HG02571 (cell line): ENCODE measurements around the gene HNRNPD.
"Not testable (repeated sequence)": the region's sequence is repeated elsewhere in the genome, so short reads cannot be mapped to it uniquely, and the experiment has no call there.

Experiments
- ATAC-seq: cut with Tn5 transposase; IDR thresholded peaks from one replicate; pipeline ENCODE4 v1.9.1; 2021; ENCODE audit warnings: mild to moderate bottlenecking, moderate library complexity; ENCODE audit not compliant: unreplicated experiment

HNRNPD gene

DNA sequence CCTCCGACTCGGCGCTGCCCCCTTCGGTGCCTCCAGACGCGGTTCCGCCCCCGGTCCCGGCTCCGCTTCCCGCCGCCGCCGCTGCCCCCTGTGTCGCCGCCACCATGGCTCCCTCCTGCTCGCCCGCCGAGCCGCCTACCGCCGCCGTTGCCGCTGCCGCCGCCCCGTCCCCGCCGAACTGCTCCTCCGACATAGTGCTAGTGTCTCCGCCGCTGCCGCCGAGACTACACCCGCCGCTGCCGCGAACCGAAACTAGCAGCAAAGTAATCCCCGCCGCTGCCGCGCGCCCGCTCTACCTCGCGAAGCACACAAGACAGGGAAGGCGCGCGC is 340 bp downstream of the HNRNPD start:
- peak; percentile 11 for ATAC-seq

DNA sequence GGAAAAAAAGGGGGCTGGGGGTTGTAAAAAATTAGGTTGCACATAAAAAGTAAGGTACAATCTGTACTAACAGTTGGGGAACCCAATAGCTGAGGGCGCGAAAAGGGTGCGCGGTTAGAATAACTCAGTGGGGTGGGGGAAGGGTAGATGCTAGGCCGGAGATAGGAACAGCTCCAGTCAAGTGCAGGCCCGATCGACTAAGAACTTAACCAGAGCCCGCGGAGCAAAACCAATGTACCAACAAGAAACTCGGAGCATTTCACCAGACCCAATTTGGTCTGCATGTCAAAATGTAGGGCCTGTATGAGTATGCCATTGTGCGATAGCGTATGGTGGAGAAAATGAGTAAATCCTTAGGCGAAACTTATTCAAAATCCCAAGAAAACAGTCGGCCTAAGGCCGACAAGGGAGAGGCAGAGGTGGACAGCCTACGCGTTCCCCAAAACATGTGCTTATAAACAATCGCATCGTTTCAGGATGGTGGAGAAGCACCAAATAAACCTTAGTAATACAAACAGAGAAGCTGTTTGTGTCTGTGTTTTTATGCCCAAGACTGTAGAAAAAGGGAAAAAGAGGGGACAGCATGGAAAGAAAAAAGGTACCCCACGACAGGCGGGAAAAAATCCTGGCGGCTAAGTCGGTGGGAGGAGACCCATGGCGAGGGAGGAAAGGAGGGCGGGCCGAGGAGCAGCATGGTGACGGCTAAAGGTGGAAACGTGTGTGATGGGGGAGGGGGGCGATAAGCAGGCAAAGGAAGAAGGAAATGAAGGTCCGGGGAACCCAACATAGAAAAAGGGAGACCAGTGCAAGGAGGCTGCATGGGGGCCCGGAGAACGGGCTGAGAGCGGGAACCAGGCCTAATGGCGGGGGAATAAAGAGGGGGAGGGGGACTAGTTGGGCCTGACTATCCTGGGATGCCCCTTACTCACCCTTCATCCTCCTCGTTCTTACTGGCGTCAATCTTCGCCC is 990 bp downstream of the HNRNPD start:
- peak; percentile 21 for ATAC-seq

DNA sequence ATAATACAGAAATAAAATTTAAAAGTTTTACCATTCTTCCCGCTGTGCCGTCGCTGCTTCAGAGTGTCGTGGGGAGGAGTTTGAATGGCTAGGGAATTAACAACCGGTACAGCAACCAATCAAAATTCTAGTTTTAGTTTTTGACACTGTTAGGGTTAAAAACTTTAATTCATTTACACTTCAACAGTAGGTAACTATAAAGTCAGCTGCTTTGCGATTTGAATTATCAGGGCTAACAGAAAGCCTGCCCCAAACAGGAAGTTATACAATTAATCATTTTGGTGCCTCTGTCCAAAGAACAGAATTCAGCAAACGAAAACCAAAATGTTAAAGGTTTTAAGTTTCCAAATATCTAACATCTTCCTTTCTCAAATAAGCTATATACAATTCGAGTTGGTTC is 2.3 kb downstream of the HNRNPD start:
- ATAC-seq = no peak

DNA sequence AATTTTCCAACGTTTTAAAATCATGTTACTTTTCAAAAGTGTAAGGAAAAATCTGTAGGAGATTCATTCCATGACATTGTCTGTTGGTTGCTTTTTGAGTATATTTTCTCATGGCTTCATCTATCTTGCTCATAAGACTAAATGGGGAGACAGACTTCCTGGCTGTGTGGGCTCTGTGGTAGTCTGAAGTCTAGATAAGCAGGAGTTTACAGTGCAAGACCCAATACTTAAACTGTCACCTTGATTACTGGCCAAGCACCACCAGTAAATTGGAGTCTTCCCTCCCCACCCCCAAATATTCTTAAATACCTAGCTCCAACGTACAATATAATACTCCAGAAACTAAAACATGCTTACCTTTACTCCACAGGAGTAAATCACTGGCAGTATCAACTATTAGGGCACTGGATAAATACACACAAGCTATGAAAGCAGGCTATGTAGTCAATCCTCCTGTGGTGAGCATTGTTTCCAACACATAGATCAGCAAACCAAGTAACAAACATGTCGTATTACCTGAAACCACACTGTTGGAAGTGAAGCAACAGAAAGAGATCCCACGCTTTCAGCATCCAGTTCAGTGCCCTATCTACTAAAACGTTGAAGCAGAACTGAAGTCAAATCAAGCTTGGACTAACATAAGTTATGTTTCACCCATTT is 6.2 kb downstream of the HNRNPD start:
- no peak for ATAC-seq

DNA sequence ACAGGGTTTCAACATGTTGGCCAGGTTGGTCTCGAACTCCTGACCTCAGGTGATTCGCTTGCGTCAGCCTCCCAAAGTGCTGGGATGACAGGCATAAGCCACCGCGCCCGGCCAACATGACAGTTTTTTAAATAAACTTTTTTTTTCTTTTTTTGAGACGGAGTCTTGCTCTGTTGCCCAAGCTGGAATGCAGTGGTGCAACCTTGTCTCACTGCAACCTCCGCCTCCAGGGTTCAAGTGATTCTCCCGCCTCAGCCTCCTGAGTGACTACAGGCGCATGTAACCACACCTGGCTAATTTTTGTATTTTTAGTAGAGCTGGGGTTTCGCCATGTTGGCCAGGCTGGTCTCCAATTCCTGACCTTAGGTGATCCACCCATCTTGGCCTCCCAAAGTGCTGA is 7.4 kb downstream of the HNRNPD start:
- not testable (repeated sequence) for ATAC-seq

DNA sequence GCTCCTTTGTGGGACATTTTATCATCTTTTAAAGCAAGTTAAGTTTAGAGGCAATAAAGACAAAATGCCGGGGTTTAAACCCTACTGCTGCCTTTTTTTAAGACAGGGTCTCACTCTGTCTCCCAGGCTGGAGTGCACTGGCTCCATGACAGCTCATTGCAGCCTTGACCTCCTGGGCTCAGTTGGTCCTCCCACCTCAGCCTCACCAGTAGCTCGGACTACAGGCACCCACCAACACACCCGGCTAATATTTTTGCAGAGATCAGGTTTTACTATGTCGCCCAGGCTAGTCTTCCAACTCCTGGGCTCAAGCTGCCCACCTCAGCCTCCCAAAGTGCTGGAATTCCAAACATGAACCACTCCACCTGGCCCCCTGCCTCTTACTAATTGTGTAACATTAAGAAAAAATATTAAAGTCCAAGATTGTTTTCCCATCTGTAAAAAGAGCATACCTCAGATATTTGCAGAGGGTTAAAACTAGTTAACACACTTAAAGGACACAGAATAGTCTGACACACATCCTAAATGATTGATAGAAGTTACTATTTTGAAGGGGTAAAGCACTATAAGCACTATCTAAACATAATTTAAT is 9.8 kb downstream of the HNRNPD start:
- no peak for ATAC-seq

DNA sequence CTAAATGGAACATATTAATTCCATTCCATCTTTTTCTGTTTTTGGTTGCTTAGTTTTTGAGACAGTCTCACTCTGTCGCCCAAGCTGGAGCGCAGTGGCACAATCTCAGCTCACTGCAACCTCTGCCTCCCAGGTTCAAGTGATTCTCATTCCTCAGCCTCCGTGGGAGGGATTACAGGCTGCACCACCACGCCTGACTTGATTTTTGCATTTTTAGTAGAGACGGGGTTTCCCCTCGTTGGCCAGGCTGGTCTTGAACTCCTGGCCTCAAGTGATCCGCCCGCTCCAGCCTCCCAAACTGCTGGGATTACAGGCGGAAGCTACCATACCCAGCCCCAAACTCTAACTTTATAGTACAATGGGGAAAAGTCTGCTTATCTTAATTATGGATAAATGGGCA is 11.2 kb downstream of the HNRNPD start:
- ATAC-seq = no peak

DNA sequence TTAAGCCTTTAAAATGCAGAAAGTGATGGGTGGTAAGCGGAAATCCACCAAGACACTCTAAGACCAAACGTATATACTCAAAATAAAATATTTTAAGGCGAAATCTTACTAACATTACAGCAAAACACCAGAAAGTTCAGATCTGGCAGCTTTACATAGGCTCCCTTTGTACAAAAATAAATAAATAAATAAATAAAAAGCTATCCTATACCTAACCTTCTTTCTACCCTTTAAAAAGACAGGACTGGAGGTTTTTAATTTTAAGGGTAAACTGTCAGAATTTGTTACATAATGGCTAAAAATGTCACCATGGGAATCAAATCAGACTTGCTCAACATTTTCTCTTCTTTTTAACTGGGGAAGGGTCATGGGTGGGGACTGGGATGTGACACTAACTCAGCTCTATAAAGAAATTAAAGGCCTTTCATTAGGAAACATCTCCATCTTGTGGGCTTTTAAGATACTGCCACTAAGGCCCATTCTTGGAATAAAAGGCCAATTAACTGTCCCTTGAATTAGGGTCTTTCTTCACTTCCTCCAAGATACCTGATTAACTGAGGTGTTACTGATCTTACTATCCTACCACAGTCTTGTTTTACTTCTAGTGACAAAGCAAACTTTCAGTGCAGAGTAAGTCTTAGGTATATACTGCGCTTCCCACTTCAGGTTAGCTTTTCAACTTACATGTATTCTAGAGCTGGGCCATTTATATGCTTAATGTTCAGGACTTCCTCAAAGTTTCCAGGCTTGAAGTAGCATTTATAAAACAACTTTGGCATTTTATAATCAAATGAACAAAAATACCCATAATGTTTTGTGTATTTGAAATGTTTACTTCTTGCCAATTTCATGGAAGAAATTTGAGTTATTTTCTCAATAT is 13.3 kb downstream of the HNRNPD start:
- ATAC-seq = no peak

DNA sequence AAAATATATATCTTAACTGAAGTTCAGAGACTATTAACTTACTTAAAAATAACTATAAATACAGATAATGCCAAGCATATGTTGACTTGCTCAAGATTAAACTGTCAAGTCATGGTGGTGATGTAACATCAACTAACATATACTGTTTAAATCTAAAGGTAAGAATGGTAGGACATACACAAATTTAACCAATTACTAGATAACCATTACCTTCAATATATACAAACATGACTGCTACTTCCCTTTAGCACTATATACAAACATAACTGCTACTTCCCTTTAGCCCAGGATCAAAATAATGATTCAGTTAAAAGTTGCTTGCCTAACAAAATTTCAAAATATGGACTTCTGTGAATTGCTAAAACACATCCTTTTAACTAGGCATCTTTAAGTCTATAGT is 14.9 kb downstream of the HNRNPD start:
- no peak for ATAC-seq

DNA sequence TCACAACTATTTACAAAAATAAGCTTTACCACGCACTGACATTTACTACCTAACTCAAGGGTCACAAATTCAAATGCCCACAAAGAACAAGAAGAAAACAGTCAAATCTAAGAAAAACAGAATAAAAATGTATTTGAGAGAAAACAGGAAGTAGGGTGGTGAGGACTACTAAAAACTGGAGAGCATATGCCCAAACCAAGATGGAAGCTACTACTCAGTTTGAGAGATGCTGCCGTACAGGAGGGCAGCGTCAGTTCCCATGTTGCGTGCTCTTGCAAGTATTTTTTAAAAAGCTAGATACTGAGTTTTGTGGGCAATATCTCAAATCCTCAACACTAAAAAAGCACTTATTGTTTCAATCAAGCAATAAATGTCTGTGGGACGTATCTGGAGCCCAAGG is 16.2 kb downstream of the HNRNPD start:
- no peak for ATAC-seq

DNA sequence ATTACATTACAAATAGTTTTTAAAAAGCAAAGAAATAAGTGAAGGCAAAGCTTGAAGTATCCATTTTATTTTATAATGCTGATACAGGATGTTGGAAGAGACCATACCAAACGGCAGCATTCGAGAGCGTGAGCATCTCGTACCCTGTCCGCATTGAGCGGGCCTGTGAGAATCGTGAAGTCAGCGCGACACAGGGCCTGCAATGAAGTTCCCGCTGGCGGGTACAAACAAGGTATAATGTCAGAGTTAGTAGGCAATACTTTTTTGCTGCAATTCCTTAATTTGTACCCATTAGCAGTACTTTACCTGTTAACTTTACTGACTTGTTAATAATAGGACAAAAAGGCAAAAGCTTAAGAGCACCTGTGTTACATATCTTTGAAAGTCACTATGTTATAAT is 19.0 kb downstream of the HNRNPD start:
- no peak for ATAC-seq

DNA sequence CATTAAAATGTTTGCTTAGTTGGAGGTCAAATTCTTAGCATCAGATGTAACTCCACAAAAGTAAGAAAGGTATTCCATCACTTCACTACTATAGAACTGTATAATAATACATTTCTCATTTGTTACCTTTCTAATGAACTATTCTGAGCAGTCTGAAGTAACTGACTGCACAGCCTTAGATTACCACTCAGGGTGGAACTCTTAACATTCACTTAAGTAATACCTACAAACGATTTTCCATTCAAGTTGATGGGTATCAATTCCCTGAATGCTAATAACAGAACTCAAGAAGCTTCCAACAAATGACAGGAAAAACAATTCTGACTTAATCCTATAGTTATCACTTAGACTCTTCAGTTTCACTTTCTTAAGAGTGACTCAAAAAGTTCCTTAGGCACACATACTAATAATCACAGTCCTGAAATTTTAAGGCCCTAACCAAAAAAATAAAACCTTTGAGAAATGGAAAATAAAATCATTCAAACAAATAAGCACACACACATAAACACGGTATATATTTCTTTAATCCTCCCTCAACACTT is 20.9 kb downstream of the HNRNPD start:
- ATAC-seq = no peak

DNA sequence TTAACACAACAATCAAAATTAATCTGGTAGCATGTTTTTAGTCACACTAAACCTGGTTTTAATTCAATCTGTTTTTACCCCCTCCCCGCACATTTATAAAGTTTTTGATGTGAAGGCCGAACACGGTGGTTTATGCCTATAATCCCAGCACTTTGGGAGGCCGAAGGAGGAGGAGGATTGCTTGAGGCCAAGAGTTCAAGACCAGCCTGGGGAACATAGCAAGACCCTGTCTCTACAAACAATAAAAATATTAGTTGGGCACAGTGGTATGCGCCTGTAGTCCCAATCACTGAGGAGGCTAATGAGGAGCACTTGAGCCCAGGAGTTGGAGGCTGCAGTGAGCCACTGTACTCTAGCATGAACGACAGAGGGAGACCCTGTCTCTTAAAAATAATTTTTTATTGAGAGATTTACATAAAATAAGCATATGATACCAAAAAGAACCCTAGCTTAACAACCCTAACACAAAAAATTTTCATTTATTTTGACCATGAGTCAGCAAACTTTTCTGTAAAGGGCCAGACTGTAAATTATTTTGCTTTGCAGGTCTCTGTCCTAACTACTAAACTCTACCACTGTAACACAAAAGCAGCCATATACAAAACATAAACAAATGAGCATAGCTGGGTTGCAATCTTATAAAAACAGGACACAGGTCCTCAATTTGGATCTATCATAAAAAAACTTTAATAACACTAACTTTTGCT is 21.5 kb downstream of the HNRNPD start:
- ATAC-seq = no peak

DNA sequence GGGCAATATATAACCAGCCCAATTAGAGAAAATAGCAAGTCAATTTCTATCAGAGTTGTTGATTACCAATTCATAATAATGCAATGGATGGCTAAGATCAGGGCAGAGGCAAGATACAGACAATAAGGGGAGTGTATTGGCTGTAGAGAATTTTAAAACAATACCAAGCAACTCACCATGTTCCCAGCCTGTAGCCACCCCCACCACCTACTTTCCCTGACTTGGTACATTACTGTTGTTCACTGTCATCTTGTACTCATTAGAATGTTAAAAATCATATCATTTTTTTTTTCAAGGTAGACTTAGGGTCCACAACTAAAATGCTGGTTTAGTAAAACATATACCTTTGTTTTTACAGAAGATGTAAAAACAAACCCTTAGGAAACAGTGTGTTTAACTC is 27.7 kb downstream of the HNRNPD start:
- ATAC-seq = no peak

DNA sequence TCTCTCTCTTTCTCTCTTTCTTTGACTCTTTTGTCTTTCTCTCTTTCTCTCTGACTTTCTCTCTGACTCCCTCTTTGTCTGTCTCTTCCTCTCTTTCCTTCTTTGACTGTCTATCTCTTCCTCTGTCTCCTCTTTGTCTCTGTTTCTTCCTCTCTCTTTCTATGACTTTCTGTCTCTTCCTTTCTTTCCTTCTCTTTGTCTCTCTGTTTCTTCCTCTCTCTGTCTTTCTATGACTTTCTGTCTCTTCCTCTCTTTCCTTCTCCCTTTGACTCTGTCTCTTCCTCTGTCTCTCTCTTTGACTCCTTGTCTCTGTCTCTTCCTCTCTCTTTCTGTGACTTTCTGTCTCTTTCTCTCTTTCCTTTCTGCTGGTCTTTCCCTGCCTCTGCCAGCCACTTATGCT is 38.7 kb downstream of the HNRNPD start:
- ATAC-seq = no peak

DNA sequence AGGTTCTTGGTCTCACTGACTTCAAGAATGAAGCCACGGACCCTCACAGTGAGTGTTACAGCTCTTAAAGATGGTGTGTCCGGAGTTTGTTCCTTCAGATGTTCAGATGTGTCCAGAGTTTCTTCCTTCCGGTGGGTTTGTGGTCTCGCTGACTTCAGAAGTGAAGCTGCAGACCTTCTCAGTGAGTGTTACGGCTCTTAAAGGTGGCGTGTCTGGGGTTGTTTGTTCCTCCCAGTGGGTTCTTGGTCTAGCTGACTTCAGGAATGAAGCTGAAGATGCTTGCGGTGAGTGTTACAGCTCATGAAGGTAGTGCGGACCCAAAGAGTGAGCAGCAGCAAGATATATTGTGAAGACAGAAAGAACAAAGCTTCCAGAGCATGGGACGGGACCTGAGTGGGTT is 40.1 kb downstream of the HNRNPD start:
- ATAC-seq = not testable (repeated sequence)

DNA sequence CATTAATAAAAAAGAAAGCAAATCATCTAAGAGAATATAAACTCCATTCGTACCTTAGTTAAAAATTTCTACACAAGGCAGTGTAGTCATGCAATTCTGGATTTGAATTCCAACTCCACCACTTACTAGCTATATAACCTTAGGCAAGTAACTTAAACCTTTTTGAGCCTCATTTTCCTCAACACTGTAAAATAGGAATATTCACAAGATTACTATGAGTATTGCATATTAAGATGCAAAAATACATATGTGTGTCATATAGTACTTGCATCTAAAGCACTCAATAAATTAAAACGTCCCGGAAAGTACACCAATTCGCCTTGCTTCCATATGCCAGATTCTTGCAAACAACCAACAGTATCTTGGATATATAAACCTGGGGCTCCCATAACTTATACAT is 42.0 kb downstream of the HNRNPD start:
- no peak for ATAC-seq

DNA sequence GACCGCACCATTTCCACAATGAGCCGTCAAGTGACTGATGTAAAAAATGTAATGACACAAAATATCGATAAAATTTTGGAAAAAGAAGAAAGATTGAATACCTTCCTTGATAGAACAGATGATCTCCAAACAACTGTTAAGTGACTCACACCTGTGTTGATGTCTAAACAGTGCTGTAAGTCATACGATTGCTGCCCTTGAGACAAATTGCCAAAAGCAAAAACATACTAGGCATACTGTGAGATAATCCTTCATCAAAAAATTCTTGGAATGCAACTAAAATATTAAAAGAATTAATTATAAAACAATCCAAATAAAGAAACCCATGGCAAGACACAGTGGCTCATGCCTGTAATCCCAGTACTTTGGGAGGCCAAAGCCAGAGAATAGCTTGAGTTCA is 53.4 kb downstream of the HNRNPD start:
- no peak for ATAC-seq

DNA sequence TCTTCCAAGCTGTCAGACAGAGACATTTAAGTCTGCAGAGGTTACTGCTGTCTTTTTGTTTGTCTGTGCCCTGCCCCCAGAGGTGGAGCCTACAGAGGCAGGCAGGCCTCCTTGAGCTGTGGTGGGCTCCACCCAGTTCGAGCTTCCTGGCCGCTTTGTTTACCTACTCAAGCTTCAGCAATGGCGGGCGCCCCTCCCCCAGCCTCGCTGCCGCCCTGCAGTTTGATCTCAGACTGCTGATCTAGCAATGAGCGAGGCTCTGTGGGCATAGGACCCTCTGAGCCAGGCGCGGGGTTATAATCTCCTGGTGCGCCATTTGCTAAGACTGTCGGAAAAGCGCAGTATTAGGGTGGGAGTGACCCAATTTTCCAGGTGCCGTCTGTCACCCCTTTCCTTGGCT is 70.7 kb downstream of the HNRNPD start:
- ATAC-seq = not testable (repeated sequence)
